ENCODE data around the gene SNED1.
A peak's percentile ranks its signal among the peaks of the same experiment; 100 is the strongest.

Gene SNED1

GRCh38 chr2:241064008-241064801 lies 65.8 kb downstream of the SNED1 start (continued):
- TF ChIP-seq ZNF692 (tag by site-specific recombination; IDR thresholded peaks at IDR 0.05) (no peak), YY1 (tag by site-specific recombination; IDR thresholded peaks at IDR 0.05) (no peak), ZNF23 (tag by site-specific recombination; IDR thresholded peaks at IDR 0.05; ENCODE audit: borderline replicate concordance) (no peak), KLF8 (tag by site-specific recombination; IDR thresholded peaks at IDR 0.05) (0 out of 2 replicates have a peak, but pooled peaks have one; percentile 53), ZNF549 (tag by site-specific recombination; IDR thresholded peaks at IDR 0.05) (no peak)

- no peaks in the 10 kb centered on the region for H3K4me1 ChIP-seq (ENCODE audit: control insufficient read depth, insufficient read depth, low read length)
Observed at GRCh38 chr2:241064802-241065354, 66.5 kb downstream of the SNED1 start.

GRCh38 chr2:241065355-241065803 lies 67.0 kb downstream of the SNED1 start:
- TF ChIP-seq ZNF747 (tag by site-specific recombination; IDR thresholded peaks at IDR 0.05) (no peak), SCRT1 (tag by site-specific recombination; IDR thresholded peaks at IDR 0.05; ENCODE audit: borderline replicate concordance) (no peak), ZBTB20 (tag by site-specific recombination; IDR thresholded peaks at IDR 0.05) (no peak), ZNF561 (tag by site-specific recombination; IDR thresholded peaks at IDR 0.05; ENCODE audit: borderline replicate concordance) (no peak), ZNF292 (tag by site-specific recombination; IDR thresholded peaks at IDR 0.05; ENCODE audit: borderline replicate concordance, low read depth) (no peak), REPIN1 (tag by site-specific recombination; IDR thresholded peaks at IDR 0.05; ENCODE audit: low read depth) (no peak), ZNF791 (tag by site-specific recombination; IDR thresholded peaks at IDR 0.05) (no peak), ZNF248 (tag by site-specific recombination; IDR thresholded peaks at IDR 0.05) (no peak), ZNF362 (tag by site-specific recombination; IDR thresholded peaks at IDR 0.05) (no peak), ZNF629 (tag by site-specific recombination; IDR thresholded peaks at IDR 0.05) (no peak), OSR2 (tag by site-specific recombination; IDR thresholded peaks at IDR 0.05) (no peak), ZNF560 (tag by site-specific recombination; IDR thresholded peaks at IDR 0.05; ENCODE audit: borderline replicate concordance) (no peak), ZNF585B (tag by site-specific recombination; IDR thresholded peaks at IDR 0.05) (no peak)
- CTCF ChIA-PET = interaction anchor here (0.8 kb wide), 1 partner anchor 61 kb away, joined by 3 read pairs; no protein-coding TSS in a partner anchor

More at GRCh38 chr2:241064802-241065354, 66.5 kb downstream of the SNED1 start:
- ChIA-PET CTCF (interaction anchor here (0.8 kb wide), 1 partner anchor 60 kb away, joined by 3 read pairs; no protein-coding TSS in a partner anchor), POLR2A (no interaction called here)
- H3K27ac ChIP-seq (ENCODE audit: extremely low read depth, low read depth, low read length) = no peak overlapping the region
- no peaks in the 10 kb centered on the region for H3K9me3 ChIP-seq (ENCODE audit: control insufficient read depth, insufficient read depth, low read depth, low read length)
- H3K4me3 ChIP-seq (ENCODE audit: low read depth, low read length) = no peak overlapping the region
- H3K36me3 ChIP-seq (ENCODE audit: control insufficient read depth in 2 of 2, insufficient read depth in 1 of 2, low read length in 2 of 2) = no peaks in the 10 kb centered on the region
- TF ChIP-seq ZNF792 (tag by site-specific recombination; IDR thresholded peaks at IDR 0.05) (no peak), ZNF223 (tag by site-specific recombination; IDR thresholded peaks at IDR 0.05) (no peak), ZNF747 (tag by site-specific recombination; IDR thresholded peaks at IDR 0.05) (no peak), ZIC2 (tag by site-specific recombination; IDR thresholded peaks at IDR 0.05) (no peak), MEIS1 (CRISPR knock-in tag; IDR thresholded peaks at IDR 0.05; ENCODE audit: borderline replicate concordance) (no peak), ZNF248 (tag by site-specific recombination; IDR thresholded peaks at IDR 0.05) (no peak), PRDM10 (tag by site-specific recombination; IDR thresholded peaks at IDR 0.05) (no peak), RBAK (tag by site-specific recombination; IDR thresholded peaks at IDR 0.05) (no peak), OSR2 (tag by site-specific recombination; IDR thresholded peaks at IDR 0.05) (no peak), SCRT1 (tag by site-specific recombination; IDR thresholded peaks at IDR 0.05; ENCODE audit: borderline replicate concordance) (no peak), KLF8 (tag by site-specific recombination; IDR thresholded peaks at IDR 0.05) (no peak), ZNF335 (tag by site-specific recombination; conservative IDR thresholded peaks at IDR 0.05) (no peak), ZEB2 (tag by site-specific recombination; IDR thresholded peaks at IDR 0.05) (no peak)

More at GRCh38 chr2:241065355-241065803, 67.0 kb downstream of the SNED1 start:
- no peaks in the 10 kb centered on the region for H3K36me3 ChIP-seq (ENCODE audit: control insufficient read depth in 2 of 2, insufficient read depth in 1 of 2, low read length in 2 of 2)
- no peak overlapping the region for H3K27ac ChIP-seq (ENCODE audit: extremely low read depth, low read depth, low read length)
- no peaks in the 10 kb centered on the region for H3K4me1 ChIP-seq (ENCODE audit: control insufficient read depth, insufficient read depth, low read length)
- H3K9me3 ChIP-seq (ENCODE audit: control insufficient read depth, insufficient read depth, low read depth, low read length) = no peaks in the 10 kb centered on the region
- POLR2A ChIA-PET = no interaction called here
- H3K4me3 ChIP-seq (ENCODE audit: low read depth, low read length) = no peak overlapping the region
